Neural progenitor cell (in vitro differentiated cells): ENCODE measurements around the gene TMEM198.

Source experiments
- CTCF ChIP-seq: fragments of 200-600 bp; sonication (generic); IDR thresholded peaks from 2 replicates; pipeline ENCODE4 v1.5.1; 2017; ENCODE audit warnings: antibody characterized with exemption, mild to moderate bottlenecking
- EZH2 ChIP-seq: fragments of 200-600 bp; sonication (generic); IDR thresholded peaks from 2 replicates; pipeline ENCODE4 v1.6.1; 2017; ENCODE audit warnings: antibody characterized with exemption, mild to moderate bottlenecking, moderate library complexity
- EZH2phosphoT487 ChIP-seq: fragments of 200-600 bp; sonication (generic); IDR thresholded peaks from 2 replicates; pipeline ENCODE4 v1.6.1; 2017; ENCODE audit warnings: antibody characterized with exemption

- TF ChIP-seq CTCF (no peak), EZH2 (peak; percentile 26), EZH2phosphoT487 (no peak)
These were observed 27.1 kb downstream of the TMEM198 start for GRCh38 chr2:219570924-219571310.
